Measurements from ENCODE around the gene SLC29A1.
"Not testable (repeated sequence)": the region's sequence is repeated elsewhere in the genome, so short reads cannot be mapped to it uniquely, and the experiment has no call there.

SLC29A1 gene

GRCh38 chr6:44196351-44196750, 27.0 kb upstream of the SLC29A1 start:
- H3K9me3 ChIP-seq (ENCODE audit: control insufficient read depth, low read length); H3K36me3 ChIP-seq (ENCODE audit: control insufficient read depth, insufficient read depth, low read length); H3K27ac ChIP-seq (ENCODE audit: low read depth, low read length, severe bottlenecking); H3K4me1 ChIP-seq (ENCODE audit: control insufficient read depth, insufficient read depth, low read length, poor library complexity, severe bottlenecking); H3K4me3 ChIP-seq (ENCODE audit: extremely low read depth, insufficient read depth, low read length, poor library complexity, severe bottlenecking): not testable (repeated sequence)
- 89 to 97% methylated on average over 10 to 11 of the region's 11 CpGs for WGBS, 2 experiments (ENCODE audit: insufficient coverage in 2 of 2)

GRCh38 chr6:44198684-44199083, 24.7 kb upstream of the SLC29A1 start:
- no peaks in the 10 kb centered on the region for H3K9me3 ChIP-seq (ENCODE audit: control insufficient read depth, low read length)
- WGBS, 2 experiments (ENCODE audit: insufficient coverage in 2 of 2) = 100% methylated on average over 1 to 2 of the region's 3 CpGs
- H3K4me3 ChIP-seq (ENCODE audit: extremely low read depth, insufficient read depth, low read length, poor library complexity, severe bottlenecking) = no peak overlapping the region
- peaks cover 19% of the 10 kb centered on the region for H3K4me1 ChIP-seq (ENCODE audit: control insufficient read depth, insufficient read depth, low read length, poor library complexity, severe bottlenecking)
- no peaks in the 10 kb centered on the region for H3K36me3 ChIP-seq (ENCODE audit: control insufficient read depth, insufficient read depth, low read length)
- H3K27ac ChIP-seq (ENCODE audit: low read depth, low read length, severe bottlenecking) = no peak overlapping the region

GRCh38 chr6:44199883-44200282, 23.5 kb upstream of the SLC29A1 start:
- 88 to 100% methylated on average over 1 to 2 of the region's 4 CpGs for WGBS, 2 experiments (ENCODE audit: insufficient coverage in 2 of 2)

GRCh38 chr6:44201200-44201599, 22.2 kb upstream of the SLC29A1 start:
- H3K4me3 ChIP-seq (ENCODE audit: extremely low read depth, insufficient read depth, low read length, poor library complexity, severe bottlenecking) = no peak overlapping the region
- H3K27ac ChIP-seq (ENCODE audit: low read depth, low read length, severe bottlenecking) = no peak overlapping the region
- peaks cover 23% of the 10 kb centered on the region for H3K4me1 ChIP-seq (ENCODE audit: control insufficient read depth, insufficient read depth, low read length, poor library complexity, severe bottlenecking)
- no peaks in the 10 kb centered on the region for H3K9me3 ChIP-seq (ENCODE audit: control insufficient read depth, low read length)
- WGBS, 2 experiments (ENCODE audit: insufficient coverage in 2 of 2) = 83 to 92% methylated on average over 3 of the region's 3 CpGs
- no peaks in the 10 kb centered on the region for H3K36me3 ChIP-seq (ENCODE audit: control insufficient read depth, insufficient read depth, low read length)

More at GRCh38 chr6:44199883-44200282, 23.5 kb upstream of the SLC29A1 start:
- no peaks in the 10 kb centered on the region for H3K9me3 ChIP-seq (ENCODE audit: control insufficient read depth, low read length)
- H3K27ac ChIP-seq (ENCODE audit: low read depth, low read length, severe bottlenecking) = no peak overlapping the region
- no peaks in the 10 kb centered on the region for H3K36me3 ChIP-seq (ENCODE audit: control insufficient read depth, insufficient read depth, low read length)
- peaks cover 23% of the 10 kb centered on the region for H3K4me1 ChIP-seq (ENCODE audit: control insufficient read depth, insufficient read depth, low read length, poor library complexity, severe bottlenecking)
- H3K4me3 ChIP-seq (ENCODE audit: extremely low read depth, insufficient read depth, low read length, poor library complexity, severe bottlenecking) = no peak overlapping the region

GRCh38 chr6:44201638-44202303, 21.6 kb upstream of the SLC29A1 start:
- no peak overlapping the region for H3K27ac ChIP-seq (ENCODE audit: low read depth, low read length, severe bottlenecking)
- H3K36me3 ChIP-seq (ENCODE audit: control insufficient read depth, insufficient read depth, low read length) = no peaks in the 10 kb centered on the region
- H3K4me1 ChIP-seq (ENCODE audit: control insufficient read depth, insufficient read depth, low read length, poor library complexity, severe bottlenecking) = peaks cover 23% of the 10 kb centered on the region
- no peak overlapping the region for H3K4me3 ChIP-seq (ENCODE audit: extremely low read depth, insufficient read depth, low read length, poor library complexity, severe bottlenecking)
- no peaks in the 10 kb centered on the region for H3K9me3 ChIP-seq (ENCODE audit: control insufficient read depth, low read length)
- 94% methylated on average over 10 to 11 of the region's 11 CpGs for WGBS, 2 experiments (ENCODE audit: insufficient coverage in 2 of 2)

GRCh38 chr6:44202332-44202971, 20.9 kb upstream of the SLC29A1 start:
- no peak overlapping the region for H3K27ac ChIP-seq (ENCODE audit: low read depth, low read length, severe bottlenecking)
- no peak overlapping the region for H3K4me3 ChIP-seq (ENCODE audit: extremely low read depth, insufficient read depth, low read length, poor library complexity, severe bottlenecking)
- 86 to 88% methylated on average over 3 of the region's 4 CpGs for WGBS, 2 experiments (ENCODE audit: insufficient coverage in 2 of 2)
- H3K4me1 ChIP-seq (ENCODE audit: control insufficient read depth, insufficient read depth, low read length, poor library complexity, severe bottlenecking) = peaks cover 23% of the 10 kb centered on the region
- no peaks in the 10 kb centered on the region for H3K9me3 ChIP-seq (ENCODE audit: control insufficient read depth, low read length)
- H3K36me3 ChIP-seq (ENCODE audit: control insufficient read depth, insufficient read depth, low read length) = no peaks in the 10 kb centered on the region

- H3K4me3 ChIP-seq (ENCODE audit: extremely low read depth, insufficient read depth, low read length, poor library complexity, severe bottlenecking) = no peak overlapping the region
- no peaks in the 10 kb centered on the region for H3K36me3 ChIP-seq (ENCODE audit: control insufficient read depth, insufficient read depth, low read length)
- 79 to 84% methylated on average over 10 to 11 of the region's 11 CpGs for WGBS, 2 experiments (ENCODE audit: insufficient coverage in 2 of 2)
- H3K4me1 ChIP-seq (ENCODE audit: control insufficient read depth, insufficient read depth, low read length, poor library complexity, severe bottlenecking) = peaks cover 23% of the 10 kb centered on the region
- no peak overlapping the region for H3K27ac ChIP-seq (ENCODE audit: low read depth, low read length, severe bottlenecking)
- no peaks in the 10 kb centered on the region for H3K9me3 ChIP-seq (ENCODE audit: control insufficient read depth, low read length)
Measured at GRCh38 chr6:44202972-44203750, 20.2 kb upstream of the SLC29A1 start.

GRCh38 chr6:44203955-44204354, 19.4 kb upstream of the SLC29A1 start:
- H3K4me1 ChIP-seq (ENCODE audit: control insufficient read depth, insufficient read depth, low read length, poor library complexity, severe bottlenecking) = peaks cover 23% of the 10 kb centered on the region
- no peak overlapping the region for H3K4me3 ChIP-seq (ENCODE audit: extremely low read depth, insufficient read depth, low read length, poor library complexity, severe bottlenecking)
- WGBS, 2 experiments (ENCODE audit: insufficient coverage in 2 of 2) = 85 to 86% methylated on average over 5 to 6 of the region's 6 CpGs
- no peaks in the 10 kb centered on the region for H3K36me3 ChIP-seq (ENCODE audit: control insufficient read depth, insufficient read depth, low read length)
- H3K9me3 ChIP-seq (ENCODE audit: control insufficient read depth, low read length) = no peaks in the 10 kb centered on the region
- H3K27ac ChIP-seq (ENCODE audit: low read depth, low read length, severe bottlenecking) = no peak overlapping the region

- Histone ChIP-seq H3K27ac (ENCODE audit: low read depth, low read length, severe bottlenecking) (no peak overlapping the region), H3K9me3 (ENCODE audit: control insufficient read depth, low read length) (no peaks in the 10 kb centered on the region), H3K4me3 (ENCODE audit: extremely low read depth, insufficient read depth, low read length, poor library complexity, severe bottlenecking) (no peak overlapping the region), H3K4me1 (ENCODE audit: control insufficient read depth, insufficient read depth, low read length, poor library complexity, severe bottlenecking) (peaks cover 11% of the 10 kb centered on the region), H3K36me3 (ENCODE audit: control insufficient read depth, insufficient read depth, low read length) (no peaks in the 10 kb centered on the region)
- WGBS, 2 experiments (ENCODE audit: insufficient coverage in 2 of 2) = 83 to 87% methylated on average over 6 of the region's 6 CpGs
Measured at GRCh38 chr6:44207966-44208365, 15.4 kb upstream of the SLC29A1 start.

GRCh38 chr6:44211284-44211683, 12.1 kb upstream of the SLC29A1 start:
- H3K27ac ChIP-seq (ENCODE audit: low read depth, low read length, severe bottlenecking) = no peak overlapping the region
- H3K9me3 ChIP-seq (ENCODE audit: control insufficient read depth, low read length) = no peaks in the 10 kb centered on the region
- 86 to 100% methylated on average over 1 of the region's 3 CpGs for WGBS, 2 experiments (ENCODE audit: insufficient coverage in 2 of 2)
- no peaks in the 10 kb centered on the region for H3K4me1 ChIP-seq (ENCODE audit: control insufficient read depth, insufficient read depth, low read length, poor library complexity, severe bottlenecking)
- H3K4me3 ChIP-seq (ENCODE audit: extremely low read depth, insufficient read depth, low read length, poor library complexity, severe bottlenecking) = no peak overlapping the region
- H3K36me3 ChIP-seq (ENCODE audit: control insufficient read depth, insufficient read depth, low read length) = no peaks in the 10 kb centered on the region

Data from mesodermal cell (in vitro differentiated cells).